PFSK-1 (cell line): ENCODE data around the gene KCNH1.

ENCODE experiments used
- POLR2AphosphoS5 ChIP-seq: IDR thresholded peaks from 2 replicates; pipeline ENCODE4 v1.6.1; 2012; ENCODE audit warnings: low read depth, mild to moderate bottlenecking, control low read depth, low read length, moderate library complexity
- SIN3A ChIP-seq: IDR thresholded peaks from 2 replicates; pipeline ENCODE4 v1.6.1; 2012; ENCODE audit warnings: mild to moderate bottlenecking, low read length, moderate library complexity, borderline replicate concordance; ENCODE audit not compliant: insufficient read depth
- TAF1 ChIP-seq: IDR thresholded peaks from 2 replicates; pipeline ENCODE4 v1.6.1; 2012; ENCODE audit warnings: low read length, control low read depth, borderline replicate concordance; ENCODE audit not compliant: insufficient read depth

- TF ChIP-seq SIN3A (no peak), TAF1 (no peak), POLR2AphosphoS5 (no peak)
These were observed 285.5 kb downstream of the KCNH1 start for GRCh38 chr1:210848474-210848873.
